ENCODE results near the gene KLF13.

The KLF13 gene

DNA sequence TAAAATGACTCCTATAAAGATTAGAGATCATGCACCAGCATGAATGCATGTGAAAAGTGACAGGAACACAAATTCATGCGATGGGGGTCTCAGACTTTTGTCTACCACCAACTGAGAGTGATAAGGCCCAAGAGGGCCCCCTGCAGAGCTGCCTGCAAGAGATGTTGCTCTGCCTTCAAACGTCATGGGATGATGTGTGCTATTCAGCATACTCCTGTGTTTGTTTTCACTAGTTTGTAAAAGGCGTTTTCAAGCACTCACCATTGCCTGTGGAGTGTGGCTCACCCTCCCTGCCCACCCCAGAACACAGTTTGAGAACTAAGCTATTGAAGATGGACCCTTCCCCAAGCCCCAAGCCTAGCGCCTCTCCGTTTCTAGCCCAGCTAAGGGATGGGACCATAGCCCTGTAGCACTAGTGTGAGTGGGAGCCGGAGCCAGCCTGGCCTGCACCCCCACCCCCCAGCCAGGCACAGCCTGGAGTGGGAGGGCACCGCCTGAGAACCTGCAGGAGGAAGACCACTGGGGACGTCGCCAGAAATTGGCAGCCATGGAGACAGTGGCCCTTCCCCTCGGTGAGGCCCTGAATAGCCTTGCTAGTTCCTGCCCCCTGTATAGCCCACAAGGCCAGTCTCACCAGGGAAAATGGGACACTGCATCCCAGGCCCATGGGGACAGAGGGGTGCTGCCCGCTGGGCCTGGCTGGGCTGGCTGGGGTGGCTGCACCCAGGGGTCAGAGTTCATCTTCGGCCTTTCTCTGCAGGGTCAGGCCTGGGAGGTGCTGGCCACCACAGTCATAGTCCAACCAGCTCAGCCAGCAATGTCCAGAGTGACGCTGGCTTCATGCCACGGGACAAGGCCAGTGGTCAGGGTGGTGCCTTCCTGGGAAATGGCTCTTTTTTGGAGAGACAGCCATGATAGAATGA lies 22.6 kb upstream of the KLF13 start:
- no peak overlapping the region for H3K27ac Mint-ChIP-seq
- H3K27me3 Mint-ChIP-seq = peaks cover 10 to 20% of the 10 kb centered on the region in 2 donors
- no peaks in the 10 kb centered on the region for H3K9me3 Mint-ChIP-seq
- ATAC-seq (replicated peaks) (no peak), DNase-seq (no peak)
- no peak overlapping the region for H3K4me3 Mint-ChIP-seq
- peaks cover 5% of the 10 kb centered on the region for H3K36me3 Mint-ChIP-seq (ENCODE audit: insufficient read depth)
- H3K4me1 Mint-ChIP-seq (ENCODE audit: low read depth in 2 of 2) = peaks cover 15 to 17% of the 10 kb centered on the region in 2 donors

DNA sequence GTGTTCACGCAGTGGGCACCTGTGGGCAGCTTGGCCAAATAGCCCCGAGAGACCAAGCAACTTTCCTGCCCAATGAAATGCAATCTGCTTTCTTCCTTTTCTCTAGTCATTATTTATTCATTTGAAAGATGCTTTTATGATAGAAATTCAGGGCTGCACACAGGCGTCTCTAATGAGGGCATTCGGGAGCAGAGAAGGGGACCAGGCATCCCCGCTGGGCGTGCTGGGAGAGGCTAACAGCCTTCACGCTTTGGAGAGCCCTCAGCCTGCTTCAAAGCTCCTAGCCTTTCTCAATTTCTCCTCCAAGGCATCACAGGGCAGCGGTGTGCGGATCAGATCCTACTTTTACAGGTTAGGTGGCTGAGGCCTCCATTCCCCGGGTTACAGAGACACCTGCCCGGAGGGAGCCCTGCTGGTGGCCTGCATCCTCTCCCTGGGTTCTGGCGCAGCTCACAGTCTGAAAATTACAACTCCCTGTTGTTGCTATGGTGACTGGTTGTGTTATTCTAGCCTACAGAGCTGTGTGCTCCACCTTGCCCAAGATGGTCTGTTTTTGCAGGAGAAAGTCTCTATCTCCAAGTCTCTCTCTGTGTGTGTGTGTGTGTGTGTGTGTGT lies 21.8 kb upstream of the KLF13 start:
- peaks cover 5% of the 10 kb centered on the region for H3K36me3 Mint-ChIP-seq (ENCODE audit: insufficient read depth)
- H3K27ac Mint-ChIP-seq = peak overlapping the region in 1 of 2 donors; percentile 44
- no peak for DNase-seq
- no peak for ATAC-seq (replicated peaks)
- H3K4me1 Mint-ChIP-seq (ENCODE audit: low read depth in 2 of 2) = peaks cover 14 to 18% of the 10 kb centered on the region in 2 donors
- H3K4me3 Mint-ChIP-seq = no peak overlapping the region
- H3K9me3 Mint-ChIP-seq = no peaks in the 10 kb centered on the region
- peaks cover 10 to 29% of the 10 kb centered on the region in 2 donors for H3K27me3 Mint-ChIP-seq

- Mint-ChIP-seq H3K36me3 (ENCODE audit: insufficient read depth) (peaks cover 5% of the 10 kb centered on the region), H3K4me1 (ENCODE audit: low read depth in 2 of 2) (peaks cover 13 to 18% of the 10 kb centered on the region in 2 donors), H3K27ac (peak overlapping the region in 1 of 2 donors; percentile 44), H3K4me3 (no peak overlapping the region), H3K27me3 (peaks cover 10 to 33% of the 10 kb centered on the region in 2 donors), H3K9me3 (no peaks in the 10 kb centered on the region)
- DNase-seq = no peak
- ATAC-seq (replicated peaks) = no peak
These were observed 21.3 kb upstream of the KLF13 start for GRCh38 chr15:31305375-31305774.

DNA sequence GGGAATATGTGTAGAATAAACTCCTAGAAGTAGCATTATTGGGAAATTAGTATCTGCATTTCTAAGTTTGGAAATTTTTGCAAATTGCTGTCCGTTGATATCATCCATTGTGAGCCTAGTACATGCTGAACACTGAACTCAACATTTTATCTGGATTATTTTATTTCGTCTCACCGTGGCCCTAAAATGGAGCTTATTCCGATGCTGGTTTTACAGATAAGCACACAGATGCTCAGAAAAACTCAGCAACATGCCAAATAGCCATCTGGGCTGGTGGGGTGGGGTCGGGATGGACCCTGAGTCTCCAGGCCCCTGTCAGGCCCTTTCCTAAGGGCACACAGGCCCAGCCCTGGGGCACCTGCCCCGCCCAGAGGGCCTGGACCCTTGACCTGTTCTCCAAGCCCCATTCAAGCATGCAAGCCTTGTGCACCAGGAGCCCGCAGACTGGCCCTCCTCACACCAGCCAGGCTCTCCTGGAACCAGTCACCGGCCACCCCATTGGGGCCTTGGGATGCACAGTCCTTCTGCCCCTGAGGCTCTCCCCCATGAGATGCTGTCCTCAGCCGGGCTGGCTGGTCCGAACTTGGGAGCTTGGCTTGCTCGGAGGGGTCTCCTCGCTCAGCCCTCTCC lies 20.7 kb upstream of the KLF13 start:
- Mint-ChIP-seq H3K4me3 (no peak overlapping the region), H3K4me1 (ENCODE audit: low read depth in 2 of 2) (peaks cover 13 to 18% of the 10 kb centered on the region in 2 donors), H3K36me3 (ENCODE audit: insufficient read depth) (peaks cover 5% of the 10 kb centered on the region), H3K27me3 (peaks cover 10 to 33% of the 10 kb centered on the region in 2 donors), H3K27ac (no peak overlapping the region), H3K9me3 (no peaks in the 10 kb centered on the region)
- no peak for DNase-seq
- ATAC-seq (replicated peaks) = no peak

DNA sequence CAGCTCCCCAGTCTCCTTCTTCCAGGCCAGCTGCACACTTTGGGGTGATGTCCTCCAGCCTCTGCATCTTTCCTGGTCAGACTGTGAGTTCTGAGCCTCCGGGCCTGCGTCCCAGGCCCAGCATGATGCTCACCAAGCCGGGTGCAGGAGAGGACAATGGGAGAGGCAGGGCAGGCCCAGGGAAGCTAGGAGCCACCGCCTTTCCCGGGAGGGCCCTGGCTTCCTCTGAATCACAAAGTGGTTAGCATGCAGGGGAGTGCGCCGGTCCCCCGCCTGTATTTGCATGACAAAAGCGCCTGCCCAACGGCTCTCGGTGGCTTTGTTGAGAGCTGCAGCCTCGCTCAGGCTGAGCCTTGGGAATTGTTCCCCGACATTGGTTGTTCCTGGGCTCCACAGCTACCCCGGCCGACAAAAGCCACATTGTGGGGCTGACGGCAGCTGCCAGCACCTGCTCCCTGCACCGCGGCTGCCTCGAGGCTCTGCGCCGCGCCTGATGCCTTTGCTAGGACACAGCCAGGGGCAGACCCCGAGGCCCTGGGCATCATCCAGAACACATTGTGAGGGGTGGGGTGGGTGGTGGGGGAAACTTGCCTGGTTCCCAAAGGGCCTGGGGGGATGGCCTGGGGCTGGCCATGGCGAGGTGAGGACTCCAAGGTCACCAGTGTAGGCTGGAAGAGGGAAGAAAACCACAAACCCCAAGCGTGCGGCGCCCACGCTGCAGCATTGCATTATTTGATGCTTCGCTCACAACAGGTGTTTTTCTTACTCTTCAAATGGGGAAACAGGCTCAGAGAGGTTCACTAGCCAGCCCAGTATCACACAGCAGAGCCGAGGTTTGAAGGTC lies 20.0 kb upstream of the KLF13 start:
- DNase-seq (no peak), ATAC-seq (replicated peaks) (no peak)
- H3K9me3 Mint-ChIP-seq = no peaks in the 10 kb centered on the region
- peaks cover 10 to 33% of the 10 kb centered on the region in 2 donors for H3K27me3 Mint-ChIP-seq
- no peak overlapping the region for H3K27ac Mint-ChIP-seq
- H3K36me3 Mint-ChIP-seq (ENCODE audit: insufficient read depth) = peaks cover 9% of the 10 kb centered on the region
- H3K4me1 Mint-ChIP-seq (ENCODE audit: low read depth in 2 of 2) = peaks cover 13 to 18% of the 10 kb centered on the region in 2 donors
- no peak overlapping the region for H3K4me3 Mint-ChIP-seq

DNA sequence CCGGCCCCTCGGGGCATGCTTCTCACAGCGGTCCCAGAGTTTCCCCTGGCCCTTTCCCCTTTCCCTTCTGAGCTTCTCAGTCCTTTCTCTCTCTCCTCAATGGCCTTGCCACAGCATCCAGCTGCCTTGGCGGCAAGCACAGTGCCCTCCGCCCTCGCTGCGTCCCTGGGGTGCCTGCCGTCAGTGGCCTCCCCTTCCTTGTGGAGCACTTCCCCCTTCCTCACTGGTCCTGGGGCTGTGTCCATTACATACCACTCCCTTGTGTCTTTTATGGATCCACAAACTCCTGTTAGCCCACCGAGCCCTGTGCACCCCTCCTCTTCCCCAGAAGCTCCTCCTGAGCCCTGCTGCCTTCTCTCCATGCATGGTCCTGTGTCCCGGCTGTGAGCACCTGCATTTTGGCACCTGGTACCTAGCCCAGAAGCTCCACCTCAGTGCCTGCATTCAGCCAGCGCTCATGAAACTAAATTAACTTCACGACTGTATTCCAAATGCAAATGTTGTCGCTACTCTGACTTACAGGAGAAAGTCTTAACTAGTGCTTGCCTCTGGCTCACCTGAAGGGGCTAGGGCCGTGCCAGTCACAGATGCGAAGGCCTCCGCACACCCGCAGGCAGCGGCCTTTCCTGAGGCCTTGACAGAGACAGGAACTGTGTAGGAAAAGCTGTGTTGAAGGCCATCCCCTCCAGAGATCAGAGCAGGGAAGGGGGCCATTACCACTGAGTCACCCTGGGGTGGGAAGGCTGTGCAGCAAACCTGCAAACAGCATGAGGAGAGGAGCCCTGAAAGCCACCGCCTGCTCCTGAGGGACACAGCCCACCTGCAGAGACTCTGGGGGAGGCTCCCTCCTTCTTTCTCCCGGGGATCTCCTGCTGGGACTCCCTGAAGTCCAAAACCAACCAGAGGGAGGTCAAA lies 19.1 kb upstream of the KLF13 start:
- Mint-ChIP-seq H3K4me1 (ENCODE audit: low read depth in 2 of 2) (peaks cover 13% of the 10 kb centered on the region in 2 donors), H3K9me3 (no peaks in the 10 kb centered on the region), H3K4me3 (no peak overlapping the region), H3K27ac (peak overlapping the region in 1 of 2 donors; percentile 53), H3K36me3 (ENCODE audit: insufficient read depth) (peaks cover 9% of the 10 kb centered on the region), H3K27me3 (peaks cover 10 to 33% of the 10 kb centered on the region in 2 donors)
- ATAC-seq (replicated peaks) (no peak), DNase-seq (no peak)

- H3K9me3 Mint-ChIP-seq = no peaks in the 10 kb centered on the region
- no peak for DNase-seq
- peaks cover 10 to 33% of the 10 kb centered on the region in 2 donors for H3K27me3 Mint-ChIP-seq
- no peak for ATAC-seq (replicated peaks)
- peaks cover 11 to 13% of the 10 kb centered on the region in 2 donors for H3K4me1 Mint-ChIP-seq (ENCODE audit: low read depth in 2 of 2)
- peaks cover 9% of the 10 kb centered on the region for H3K36me3 Mint-ChIP-seq (ENCODE audit: insufficient read depth)
- no peak overlapping the region for H3K4me3 Mint-ChIP-seq
- peak overlapping the region in 1 of 2 donors; percentile 53 for H3K27ac Mint-ChIP-seq
These were observed 18.4 kb upstream of the KLF13 start for GRCh38 chr15:31308185-31308639.

GRCh38 chr15:31309893-31310606 lies 16.6 kb upstream of the KLF13 start:
- H3K4me3 Mint-ChIP-seq = no peak overlapping the region
- no peak for DNase-seq
- H3K36me3 Mint-ChIP-seq (ENCODE audit: insufficient read depth) = peaks cover 6% of the 10 kb centered on the region
- no peak overlapping the region for H3K27ac Mint-ChIP-seq
- no peaks in the 10 kb centered on the region for H3K9me3 Mint-ChIP-seq
- peaks cover 10 to 33% of the 10 kb centered on the region in 2 donors for H3K27me3 Mint-ChIP-seq
- no peak for ATAC-seq (replicated peaks)
- H3K4me1 Mint-ChIP-seq (ENCODE audit: low read depth in 2 of 2) = peaks cover 6 to 9% of the 10 kb centered on the region in 2 donors

- no peaks in the 10 kb centered on the region for H3K9me3 Mint-ChIP-seq
These were observed 14.7 kb upstream of the KLF13 start for GRCh38 chr15:31311735-31312619.

GRCh38 chr15:31313223-31313622 lies 13.4 kb upstream of the KLF13 start:
- Mint-ChIP-seq H3K27me3 (peaks cover 0 to 18% of the 10 kb centered on the region in 2 donors), H3K36me3 (ENCODE audit: insufficient read depth) (peaks cover 3% of the 10 kb centered on the region), H3K4me1 (ENCODE audit: low read depth in 2 of 2) (peaks cover 5 to 6% of the 10 kb centered on the region in 2 donors), H3K4me3 (no peak overlapping the region), H3K27ac (no peak overlapping the region), H3K9me3 (no peaks in the 10 kb centered on the region)
- no peak for DNase-seq
- ATAC-seq (replicated peaks) = no peak

More at GRCh38 chr15:31311735-31312619, 14.7 kb upstream of the KLF13 start:
- H3K27me3 Mint-ChIP-seq = peaks cover 10 to 31% of the 10 kb centered on the region in 2 donors
- peaks cover 3% of the 10 kb centered on the region for H3K36me3 Mint-ChIP-seq (ENCODE audit: insufficient read depth)
- no peak for DNase-seq
- no peak overlapping the region for H3K4me3 Mint-ChIP-seq
- no peak overlapping the region for H3K27ac Mint-ChIP-seq
- H3K4me1 Mint-ChIP-seq (ENCODE audit: low read depth in 2 of 2) = peaks cover 5 to 8% of the 10 kb centered on the region in 2 donors
- ATAC-seq (replicated peaks) = no peak

DNA sequence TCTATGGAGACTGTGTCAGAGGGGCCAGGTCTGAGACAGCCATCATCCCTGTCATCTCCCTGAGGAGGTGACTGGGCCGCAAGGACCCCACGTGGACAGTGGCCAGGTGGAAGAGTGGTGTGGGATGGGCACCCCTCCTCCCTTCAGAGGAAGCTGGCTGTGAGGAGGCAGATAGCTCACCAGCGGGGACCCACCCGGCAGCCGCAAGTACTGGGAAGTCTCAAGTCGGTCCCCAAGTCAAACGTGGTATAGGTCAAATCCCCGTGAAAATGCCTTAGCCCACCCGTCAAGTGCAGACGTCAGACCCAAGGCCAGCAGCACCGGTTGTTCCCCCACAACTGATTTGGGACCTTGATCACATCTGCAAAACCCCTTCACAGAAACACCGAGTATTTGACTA lies 12.3 kb upstream of the KLF13 start:
- H3K27me3 Mint-ChIP-seq = peaks cover 0 to 8% of the 10 kb centered on the region in 2 donors
- ATAC-seq (replicated peaks) (no peak), DNase-seq (no peak)
- peaks cover 3% of the 10 kb centered on the region for H3K36me3 Mint-ChIP-seq (ENCODE audit: insufficient read depth)
- no peaks in the 10 kb centered on the region for H3K9me3 Mint-ChIP-seq
- H3K4me3 Mint-ChIP-seq = no peak overlapping the region
- no peak overlapping the region for H3K27ac Mint-ChIP-seq
- H3K4me1 Mint-ChIP-seq (ENCODE audit: low read depth in 2 of 2) = peaks cover 3 to 4% of the 10 kb centered on the region in 2 donors

Data from effector memory CD8-positive, alpha-beta T cell (primary cell).